Pons (tissue), 1 donor: ENCODE measurements around the gene TIMM29.

ENCODE experiments used
- DNase-seq: peaks from one replicate; pipeline ENCODE4 v3.0.0-alpha.2; 2016; ENCODE audit warnings: low spot score

TIMM29 gene

GRCh38 chr19:10928563-10929401, at the start of gene TIMM29, which contains the start of gene YIPF2:
Gene TIMM29 (plus strand): TSS chr19:10928811. CDS start chr19:10928823, 12 bp downstream.
Gene YIPF2 (minus strand): TSS chr19:10928639. CDS start chr19:10928410, 229 bp downstream.
- peak; percentile 99 for DNase-seq

- DNase-seq = no peak
Measured at GRCh38 chr19:10881403-10882107, 47.1 kb upstream of the TIMM29 start.

- DNase-seq = no peak
Measured at GRCh38 chr19:10882108-10882457, 46.5 kb upstream of the TIMM29 start.

- DNase-seq = no peak
Measured at GRCh38 chr19:10884274-10884673, 44.3 kb upstream of the TIMM29 start.

GRCh38 chr19:10885201-10886169, 43.1 kb upstream of the TIMM29 start:
- no peak for DNase-seq

GRCh38 chr19:10887616-10888367, 40.8 kb upstream of the TIMM29 start:
- no peak for DNase-seq

- DNase-seq = no peak
Measured at GRCh38 chr19:10888421-10888866, 40.2 kb upstream of the TIMM29 start.

GRCh38 chr19:10889880-10890279, 38.7 kb upstream of the TIMM29 start:
- no peak for DNase-seq

GRCh38 chr19:10891405-10892086, 37.1 kb upstream of the TIMM29 start:
- DNase-seq = no peak

GRCh38 chr19:10892256-10892655, 36.4 kb upstream of the TIMM29 start:
- no peak for DNase-seq

- no peak for DNase-seq
Measured at GRCh38 chr19:10894911-10895213, 33.7 kb upstream of the TIMM29 start.

- no peak for DNase-seq
Measured at GRCh38 chr19:10895363-10895762, 33.2 kb upstream of the TIMM29 start.

GRCh38 chr19:10895920-10896319, 32.7 kb upstream of the TIMM29 start:
- no peak for DNase-seq

- DNase-seq = no peak
Measured at GRCh38 chr19:10896851-10897526, 31.6 kb upstream of the TIMM29 start.

GRCh38 chr19:10898633-10899032, 30.0 kb upstream of the TIMM29 start:
- no peak for DNase-seq

GRCh38 chr19:10899151-10899653, 29.4 kb upstream of the TIMM29 start:
- DNase-seq = peak; percentile 19

- no peak for DNase-seq
Measured at GRCh38 chr19:10907925-10908324, 20.7 kb upstream of the TIMM29 start.

- no peak for DNase-seq
Measured at GRCh38 chr19:10908380-10908960, 20.1 kb upstream of the TIMM29 start.

- DNase-seq = no peak
Measured at GRCh38 chr19:10911579-10912363, 16.8 kb upstream of the TIMM29 start.
